ENCODE data around the gene TCTN1. TPM values are rescaled to one million over a fixed set of nuclear protein-coding genes. Genes with fewer than 3 reads are reported as not detected.
"Not testable (repeated sequence)": the region's sequence is repeated elsewhere in the genome, so short reads cannot be mapped to it uniquely, and the experiment has no call there.

The TCTN1 gene
- total RNA-seq, 4 donors from 2014 or later = 4.4 to 15.6 (median 8.8) TPM

- TF ChIP-seq CTCF (IDR thresholded peaks at IDR 0.05) (no peak), POLR2A (IDR thresholded peaks at IDR 0.05) (no peak)
- WGBS, 2 donors = 96 to 100% methylated on average over 2 to 3 of the region's 6 CpGs
- H3K9me3 ChIP-seq = peaks cover 0 to 14% (median 0%) of the 10 kb centered on the region in 3 donors
- peaks cover 0 to 7% (median 0%) of the 10 kb centered on the region in 3 donors for H3K36me3 ChIP-seq
- intact Hi-C loops (cut with DNase I) = no loop called here
- H3K4me1 ChIP-seq = peaks cover 11 to 47% (median 30%) of the 10 kb centered on the region in 3 donors
- no peak overlapping the region for H3K27ac ChIP-seq
- no peak overlapping the region for H3K4me3 ChIP-seq
- H3K27me3 ChIP-seq = no peaks in the 10 kb centered on the region
- no peak for DNase-seq
Measured at GRCh38 chr12:110568752-110569151, 45.2 kb upstream of the TCTN1 start.

GRCh38 chr12:110569838-110570237, 44.1 kb upstream of the TCTN1 start:
- intact Hi-C loops (cut with DNase I); DNase-seq: not testable (repeated sequence)
- 33% methylated on average over 1 of the region's 2 CpGs; no CpG with 5 or more reads in 1 of the 2 donors for WGBS, 2 donors

GRCh38 chr12:110570798-110571197, 43.1 kb upstream of the TCTN1 start:
- H3K27ac ChIP-seq; H3K36me3 ChIP-seq; H3K27me3 ChIP-seq; intact Hi-C loops (cut with DNase I); DNase-seq; H3K4me3 ChIP-seq: not testable (repeated sequence)
- Histone ChIP-seq H3K9me3 (peaks cover 0 to 14% (median 0%) of the 10 kb centered on the region in 3 donors), H3K4me1 (peaks cover 5 to 45% (median 26%) of the 10 kb centered on the region in 3 donors)
- WGBS, 2 donors = 99% methylated on average over 14 of the region's 16 CpGs; no CpG with 5 or more reads in 1 of the 2 donors

More at GRCh38 chr12:110569838-110570237, 44.1 kb upstream of the TCTN1 start:
- not testable (repeated sequence) for H3K4me3 ChIP-seq, H3K36me3 ChIP-seq, H3K27me3 ChIP-seq, H3K27ac ChIP-seq
- H3K4me1 ChIP-seq = peaks cover 5 to 45% (median 25%) of the 10 kb centered on the region in 3 donors
- peaks cover 0 to 14% (median 0%) of the 10 kb centered on the region in 3 donors for H3K9me3 ChIP-seq

GRCh38 chr12:110574044-110574443, 39.9 kb upstream of the TCTN1 start:
- no peak for DNase-seq
- Histone ChIP-seq H3K4me1 (peaks cover 13 to 54% (median 37%) of the 10 kb centered on the region in 3 donors), H3K9me3 (peaks cover 0 to 14% (median 0%) of the 10 kb centered on the region in 3 donors), H3K4me3 (no peak overlapping the region), H3K27me3 (no peaks in the 10 kb centered on the region), H3K36me3 (peaks cover 0 to 1% (median 0%) of the 10 kb centered on the region in 3 donors), H3K27ac (no peak overlapping the region)
- no peak for TF ChIP-seq CTCF (IDR thresholded peaks at IDR 0.05)
- TF ChIP-seq POLR2A (IDR thresholded peaks at IDR 0.05) = no peak
- intact Hi-C loops (cut with DNase I) = no loop called here
- WGBS, 2 donors = 55 to 65% methylated on average over 1 of the region's 1 CpG

- DNase-seq; H3K4me3 ChIP-seq; intact Hi-C loops (cut with DNase I); H3K36me3 ChIP-seq; H3K27me3 ChIP-seq: not testable (repeated sequence)
- H3K27ac ChIP-seq = peak overlapping the region in 1 of 4 donors; percentile 45
- peaks cover 18 to 61% (median 45%) of the 10 kb centered on the region in 3 donors for H3K4me1 ChIP-seq
- 81 to 91% methylated on average over 8 to 10 of the region's 10 CpGs for WGBS, 2 donors
- H3K9me3 ChIP-seq = peaks cover 0 to 14% (median 0%) of the 10 kb centered on the region in 3 donors
Measured at GRCh38 chr12:110574717-110575230, 39.2 kb upstream of the TCTN1 start.

GRCh38 chr12:110575326-110575725, 38.6 kb upstream of the TCTN1 start:
- peak overlapping the region in 2 of 4 donors; percentile 45 to 95 for H3K27ac ChIP-seq
- WGBS, 2 donors = 19 to 53% methylated on average over 1 of the region's 1 CpG
- TF ChIP-seq POLR2A (IDR thresholded peaks at IDR 0.05) (no peak), CTCF (IDR thresholded peaks at IDR 0.05) (no peak)
- H3K27me3 ChIP-seq = no peaks in the 10 kb centered on the region
- intact Hi-C loops (cut with DNase I) = no loop called here
- H3K4me1 ChIP-seq = peaks cover 20 to 67% (median 50%) of the 10 kb centered on the region in 3 donors
- H3K36me3 ChIP-seq = no peaks in the 10 kb centered on the region
- DNase-seq = no peak
- peaks cover 0 to 14% (median 0%) of the 10 kb centered on the region in 3 donors for H3K9me3 ChIP-seq
- no peak overlapping the region for H3K4me3 ChIP-seq
